ENCODE results near the gene ARHGAP10. TPM values are rescaled to one million over a fixed set of nuclear protein-coding genes. Genes with fewer than 3 reads are reported as not detected.

The ARHGAP10 gene
- total RNA-seq, 1 experiment from 2014 or later, result 11.7 TPM

- Histone ChIP-seq H3K4me3 (ENCODE audit: low read depth in 2 of 2, low read length in 2 of 2) (no peak overlapping the region), H3K4me1 (ENCODE audit: control insufficient read depth, insufficient read depth, low read length) (no peaks in the 10 kb centered on the region), H3K27ac (ENCODE audit: low read length) (no peak overlapping the region), H3K36me3 (ENCODE audit: control insufficient read depth, insufficient read depth, low read length) (no peaks in the 10 kb centered on the region; the same call in 1 of the 2 replicates), H3K9me3 (ENCODE audit: control insufficient read depth, insufficient read depth, low read depth, low read length) (no peaks in the 10 kb centered on the region), H3K27me3 (ENCODE audit: control insufficient read depth, insufficient read depth, low read length) (no peaks in the 10 kb centered on the region)
- ATAC-seq (no peak), DNase-seq (ENCODE audit: low read depth, low spot score) (no peak)
- ChIA-PET CTCF (interaction anchor here (0.9 kb wide), 1 partner anchor 10 kb away, joined by 3 read pairs; no protein-coding TSS in a partner anchor), POLR2A (no interaction called here)
- intact Hi-C loops (cut with micrococcal nuclease; ENCODE audit: unreplicated experiment) (no loop called here), in situ Hi-C loops (cut with HindIII; ENCODE audit: low pct_unique_long_range_greater_than_20kb, low sequenced_read_pairs) (no loop called here)
- TF ChIP-seq CTCF (IDR thresholded peaks at IDR 0.05), result no peak
- no peak for TF ChIP-seq POLR2AphosphoS5 (IDR thresholded peaks at IDR 0.05; ENCODE audit: low read depth, low read length)
- no peak for TF ChIP-seq SIN3A (IDR thresholded peaks at IDR 0.05; ENCODE audit: borderline replicate concordance, insufficient read depth, low read depth, low read length)
- TF ChIP-seq TCF7L2 (IDR thresholded peaks at IDR 0.05; ENCODE audit: low read depth, low read length), result no peak
- TF ChIP-seq REST (IDR thresholded peaks at IDR 0.05; ENCODE audit: insufficient read depth in 1 of 2, low read depth in 2 of 2, low read length in 1 of 2), result no peak
- no TSS peak for BruUV-seq (replicated peaks)
Observed at GRCh38 chr4:147877308-147877771, 145.5 kb downstream of the ARHGAP10 start.

- Histone ChIP-seq H3K27ac (ENCODE audit: low read length) (no peak overlapping the region), H3K9me3 (ENCODE audit: control insufficient read depth, insufficient read depth, low read depth, low read length) (no peaks in the 10 kb centered on the region), H3K4me3 (ENCODE audit: low read depth in 2 of 2, low read length in 2 of 2) (no peak overlapping the region), H3K27me3 (ENCODE audit: control insufficient read depth, insufficient read depth, low read length) (no peaks in the 10 kb centered on the region), H3K4me1 (ENCODE audit: control insufficient read depth, insufficient read depth, low read length) (no peaks in the 10 kb centered on the region), H3K36me3 (ENCODE audit: control insufficient read depth, insufficient read depth, low read length) (no peaks in the 10 kb centered on the region; the same call in 1 of the 2 replicates)
- ATAC-seq (no peak), DNase-seq (ENCODE audit: low read depth, low spot score) (no peak)
- BruUV-seq (replicated peaks), result no TSS peak
- POLR2A ChIA-PET, result no interaction called here
- intact Hi-C loops (cut with micrococcal nuclease; ENCODE audit: unreplicated experiment) (no loop called here), in situ Hi-C loops (cut with HindIII; ENCODE audit: low pct_unique_long_range_greater_than_20kb, low sequenced_read_pairs) (no loop called here)
- CTCF ChIA-PET, result no interaction called here
- TF ChIP-seq REST (IDR thresholded peaks at IDR 0.05; ENCODE audit: insufficient read depth in 1 of 2, low read depth in 2 of 2, low read length in 1 of 2) (no peak), POLR2AphosphoS5 (IDR thresholded peaks at IDR 0.05; ENCODE audit: low read depth, low read length) (no peak), CTCF (IDR thresholded peaks at IDR 0.05) (no peak), SIN3A (IDR thresholded peaks at IDR 0.05; ENCODE audit: borderline replicate concordance, insufficient read depth, low read depth, low read length) (no peak), TCF7L2 (IDR thresholded peaks at IDR 0.05; ENCODE audit: low read depth, low read length) (no peak)
Observed at GRCh38 chr4:147879676-147880075, 147.8 kb downstream of the ARHGAP10 start.

Data from Panc1 (cell line).